Measurements from ENCODE around the gene GABRR3.
A peak's percentile ranks its signal among the peaks of the same experiment; 100 is the strongest.

Gene GABRR3

DNA sequence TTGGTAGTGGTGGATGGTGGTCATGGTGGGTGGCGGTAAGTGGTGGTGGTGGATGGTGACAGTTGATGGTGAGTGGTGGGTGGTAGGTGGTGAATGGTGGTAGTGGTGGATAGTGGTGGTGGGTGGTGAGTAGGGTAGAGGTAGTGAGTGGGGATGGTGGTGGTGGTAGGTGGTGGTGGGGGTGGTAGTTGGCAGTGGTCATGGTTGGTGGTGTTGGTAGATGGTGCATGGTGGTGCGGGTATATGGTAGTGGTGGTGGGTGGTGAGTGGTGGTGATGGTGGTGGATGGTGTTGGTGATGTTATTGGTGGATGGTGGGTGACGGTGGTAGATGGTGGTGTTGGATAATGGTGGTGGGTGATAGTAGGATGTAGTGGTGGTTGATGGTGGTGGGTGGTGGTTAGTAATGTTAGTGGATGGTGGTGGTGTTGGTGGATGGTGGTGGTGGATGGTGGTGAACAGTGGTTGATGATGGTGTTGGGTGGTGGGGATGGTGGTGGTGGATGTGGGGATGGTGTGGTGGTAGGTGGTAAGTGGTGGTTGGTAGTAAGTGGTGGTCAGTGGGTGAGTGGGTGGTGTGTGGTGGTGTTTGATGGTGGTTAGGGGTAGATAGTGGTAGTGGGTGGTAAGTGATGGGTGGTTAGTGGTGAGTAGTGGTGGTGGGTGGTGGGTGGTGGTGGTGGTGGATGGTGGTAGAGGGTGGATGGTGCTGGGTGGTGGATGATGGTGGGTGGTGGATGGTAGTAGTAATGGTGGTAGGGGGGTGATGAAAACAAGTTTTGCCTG, 46.1 kb downstream of the GABRR3 start:
- DNase-seq = no peak

- DNase-seq = no peak
Observed at GRCh38 chr3:97987306-97987705, 47.8 kb downstream of the GABRR3 start.

DNA sequence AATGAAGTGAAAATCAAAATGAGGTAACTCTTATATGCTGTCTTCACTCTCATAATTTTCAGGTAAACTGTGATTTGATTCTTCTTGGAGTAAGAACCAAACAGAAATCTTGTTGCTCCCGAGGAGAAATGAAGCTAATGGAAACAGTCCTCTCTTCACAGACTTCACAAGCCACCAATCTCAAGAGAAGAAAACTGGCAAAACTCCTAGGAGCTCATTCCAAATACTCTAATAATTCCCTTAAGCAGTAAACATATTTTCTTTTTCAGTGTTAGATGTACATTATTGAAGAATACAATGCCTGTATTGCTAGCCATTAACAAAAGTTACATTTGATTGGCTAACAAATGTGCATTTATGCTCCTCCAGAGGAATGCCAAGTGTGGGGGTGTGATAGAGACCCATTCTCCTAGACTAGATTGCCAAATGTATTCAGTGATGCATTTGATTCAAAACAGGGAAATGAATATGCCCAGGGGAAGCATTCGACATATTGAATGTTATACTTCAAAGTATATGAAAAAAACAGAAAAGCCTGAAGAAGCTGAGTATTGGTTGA, 51.1 kb downstream of the GABRR3 start:
- DNase-seq = no peak

DNA sequence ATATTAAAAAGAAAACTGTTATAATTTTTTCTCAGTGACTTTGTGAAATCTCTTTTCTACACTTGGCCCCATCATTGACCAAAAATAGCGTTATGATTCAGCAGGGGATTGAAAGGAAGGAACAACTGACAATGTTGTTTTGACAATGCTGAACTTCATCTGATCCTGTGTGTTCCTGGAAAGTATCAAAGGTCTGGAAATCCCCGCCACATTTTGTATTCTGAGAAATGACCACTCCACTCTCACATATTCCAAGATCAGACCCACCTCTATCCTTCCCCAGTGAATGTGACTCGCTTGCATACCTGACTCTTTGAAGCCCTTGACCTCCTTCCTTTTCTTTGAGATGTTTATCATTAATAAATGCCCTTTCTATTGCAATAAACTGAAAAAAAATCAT, 53.2 kb downstream of the GABRR3 start:
- DNase-seq = no peak

DNA sequence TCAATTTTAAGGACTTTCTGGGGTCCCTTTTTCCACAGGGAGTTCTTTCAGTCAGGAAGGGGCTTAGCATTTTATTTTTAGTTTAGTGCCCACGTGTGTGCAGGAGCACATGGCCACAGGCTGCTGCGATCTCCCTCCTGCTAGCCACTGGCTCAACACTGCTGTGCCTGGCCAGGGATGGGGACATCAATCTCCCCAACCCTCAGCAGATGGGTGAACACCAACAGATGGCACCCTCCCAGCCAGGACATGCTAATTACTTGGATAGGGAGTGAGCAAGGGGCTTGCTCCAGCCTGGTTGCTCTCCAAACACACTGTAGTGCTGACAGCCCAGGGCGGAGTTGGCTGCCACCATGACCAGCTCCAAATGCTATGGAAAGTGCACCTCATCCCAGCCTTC, 55.5 kb downstream of the GABRR3 start:
- no peak for DNase-seq

GRCh38 chr3:97975466-97975865, 59.6 kb downstream of the GABRR3 start:
- no peak for DNase-seq

DNA sequence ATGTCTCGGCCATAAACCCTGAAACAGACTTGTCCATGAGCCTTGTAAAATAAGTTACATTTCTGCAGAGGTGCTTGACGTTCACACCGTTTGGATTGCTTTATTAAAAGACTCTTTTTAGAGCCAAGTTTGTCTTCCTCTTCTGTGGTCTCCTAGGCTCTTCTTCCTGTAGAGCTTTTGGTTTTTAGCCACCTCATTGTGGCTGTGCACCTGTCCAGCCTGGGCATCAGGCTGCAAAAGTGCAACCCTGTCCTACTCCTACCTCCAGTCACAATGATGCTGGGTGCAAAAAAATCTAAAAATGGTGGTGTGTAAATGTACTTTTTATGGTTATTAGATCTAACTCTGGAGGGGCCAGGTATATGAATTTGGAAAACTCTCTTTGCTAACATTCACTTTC, 60.1 kb downstream of the GABRR3 start:
- no peak for DNase-seq

DNA sequence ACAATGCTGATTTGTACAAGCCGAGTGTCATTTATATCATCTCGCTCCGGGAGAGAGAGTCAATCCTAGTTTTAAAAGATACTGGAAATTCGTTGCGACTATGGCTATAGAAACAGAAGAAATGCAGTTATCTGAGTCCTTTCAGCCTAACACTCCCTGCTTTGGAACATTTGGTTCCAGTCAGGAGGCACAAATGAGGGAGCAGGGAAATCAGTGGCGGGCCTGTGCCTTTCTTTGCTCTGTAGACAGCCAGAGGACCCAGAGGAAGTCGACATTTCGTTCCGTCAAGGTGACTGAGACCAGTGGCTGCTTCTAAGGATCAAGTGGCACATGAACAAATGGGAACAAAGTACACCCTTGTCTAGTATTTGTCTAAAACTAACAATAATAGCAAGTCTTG, 62.1 kb downstream of the GABRR3 start:
- DNase-seq = no peak

DNA sequence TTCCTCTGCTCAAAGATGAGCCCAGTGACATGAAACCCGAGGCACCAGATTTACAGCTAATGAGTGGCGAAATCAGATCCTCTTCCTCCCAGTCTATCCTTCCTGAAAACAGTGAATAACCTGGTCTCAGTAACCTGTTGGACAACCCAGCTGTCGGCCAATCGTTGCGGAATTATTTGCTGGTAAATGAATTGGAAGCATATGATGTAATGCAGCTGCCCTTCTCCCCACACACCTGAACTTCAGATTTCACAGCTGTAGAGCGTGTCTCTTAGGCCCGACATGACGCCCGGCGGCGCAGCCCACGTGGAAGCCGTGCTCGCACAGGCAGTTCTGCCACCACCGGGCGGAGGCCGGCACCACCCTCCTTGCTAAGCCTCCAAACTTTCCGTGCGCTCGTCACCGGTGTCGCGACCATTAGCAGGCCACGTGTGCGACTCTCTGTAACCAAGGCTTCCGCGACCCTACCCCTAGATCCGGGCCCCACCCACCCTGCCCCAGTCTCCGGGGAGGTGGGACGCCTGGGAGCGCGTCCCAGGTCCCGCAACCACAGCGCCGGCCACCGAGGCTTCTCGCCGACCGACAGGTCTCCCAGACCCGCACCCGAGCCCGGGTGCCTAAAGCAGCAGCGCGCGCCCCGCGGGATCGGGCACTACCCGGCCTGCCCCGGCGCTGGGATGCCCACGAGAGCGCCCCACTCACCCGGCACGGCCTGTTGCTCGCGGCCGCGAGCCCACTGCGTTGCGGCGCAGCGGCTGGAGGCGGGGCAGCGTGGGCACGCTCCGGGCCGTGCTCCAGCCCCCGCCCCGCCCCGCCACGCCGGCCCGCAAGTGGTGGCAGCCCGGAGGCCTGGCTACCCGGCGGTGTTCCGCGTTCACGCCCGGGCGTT, 63.2 kb downstream of the GABRR3 start, which contains the start of gene RIOX2:
Gene RIOX2 (minus strand): TSS at position 753 of the 889 bp plus-strand sequence. CDS start 4,838 bp downstream, outside the sequence.
- peak; percentile 80 for DNase-seq

DNA sequence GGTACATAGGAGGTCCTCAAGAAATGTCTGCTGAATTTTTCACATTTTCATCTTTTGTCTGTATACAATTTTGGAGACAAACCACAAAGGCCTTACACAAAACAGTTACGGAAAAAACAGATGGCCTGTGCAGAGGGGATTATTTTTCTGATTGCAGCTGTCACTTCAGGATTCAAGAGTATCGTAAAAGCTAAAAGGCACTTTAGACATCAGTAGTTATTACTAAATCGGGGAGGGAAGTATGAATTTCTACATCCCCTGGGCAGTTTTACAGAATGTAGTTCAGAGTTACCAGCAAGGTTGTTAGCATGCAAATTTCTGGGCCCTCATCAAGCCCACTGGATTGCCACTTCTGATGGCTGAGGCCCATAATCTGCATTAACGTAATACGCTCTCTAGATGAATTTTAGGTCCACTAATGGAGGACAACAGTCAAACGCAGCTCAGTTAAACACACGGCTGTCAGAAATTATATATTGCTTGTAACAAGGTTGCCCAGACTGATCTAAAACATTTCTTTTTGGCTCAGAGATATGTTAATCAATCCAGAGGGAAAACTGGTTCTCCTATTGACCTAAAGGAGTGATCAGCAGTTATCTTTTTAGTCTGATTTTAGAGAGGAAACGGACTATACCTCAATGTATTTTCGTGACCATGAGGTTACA, 64.0 kb downstream of the GABRR3 start:
- DNase-seq = no peak

DNA sequence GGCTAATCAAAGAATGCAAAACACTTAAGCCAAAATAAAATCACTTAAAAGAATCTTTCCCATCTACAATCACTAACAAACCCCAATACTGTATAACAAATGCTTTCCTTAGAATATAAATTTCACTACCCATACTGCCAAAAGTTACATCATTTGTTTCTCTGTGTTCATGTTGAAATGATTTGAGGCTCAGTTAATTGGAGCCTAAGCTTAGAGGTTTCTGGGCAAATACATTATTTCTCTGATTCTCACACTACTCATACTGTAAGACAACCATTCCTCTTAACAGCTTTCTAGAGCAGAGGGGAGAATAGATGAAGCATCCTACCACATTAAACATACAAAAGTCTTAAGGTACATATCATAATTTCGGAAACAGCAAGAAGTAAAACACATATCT, 65.0 kb downstream of the GABRR3 start:
- DNase-seq = no peak

DNA sequence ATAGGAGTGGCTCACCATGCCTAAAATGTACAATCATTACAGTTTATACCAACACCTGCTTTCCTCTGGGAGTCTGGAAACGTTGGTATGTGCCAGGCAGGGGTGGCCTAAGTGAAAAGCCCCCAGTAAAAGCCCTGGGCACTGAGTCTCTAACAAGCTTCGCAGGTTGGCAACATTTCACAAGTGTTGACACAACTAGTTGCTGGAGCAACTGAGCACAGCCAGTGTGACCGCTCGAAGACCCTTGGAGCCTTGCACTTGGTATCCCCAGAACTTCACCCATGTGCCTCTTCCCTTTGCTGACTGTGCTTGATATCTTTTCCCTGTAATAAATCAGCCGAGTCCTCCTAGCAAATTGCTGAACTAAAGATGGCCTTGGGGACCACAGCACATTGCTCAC, 65.6 kb downstream of the GABRR3 start:
- no peak for DNase-seq

- DNase-seq = no peak
Observed at GRCh38 chr3:97968376-97968775, 66.7 kb downstream of the GABRR3 start.

DNA sequence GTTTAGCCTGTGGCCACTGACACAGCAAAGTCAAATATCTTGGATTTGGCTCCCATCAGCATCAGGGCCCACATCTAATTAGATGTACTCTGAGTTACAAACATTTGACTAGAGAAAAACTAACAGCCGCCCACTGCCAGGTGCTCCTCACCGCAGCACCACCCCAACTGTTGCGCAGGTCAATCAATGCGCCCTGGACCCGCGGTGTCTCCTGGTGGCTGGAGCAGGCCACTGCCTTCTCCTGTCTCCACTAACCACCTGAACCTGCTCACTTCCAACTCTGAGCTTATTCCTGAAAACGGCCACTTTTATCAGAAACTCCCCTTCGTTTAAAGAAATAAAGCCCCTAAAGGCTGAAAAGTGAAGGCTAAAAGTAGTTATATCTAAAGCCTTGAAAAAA, 67.1 kb downstream of the GABRR3 start:
- no peak for DNase-seq

DNA sequence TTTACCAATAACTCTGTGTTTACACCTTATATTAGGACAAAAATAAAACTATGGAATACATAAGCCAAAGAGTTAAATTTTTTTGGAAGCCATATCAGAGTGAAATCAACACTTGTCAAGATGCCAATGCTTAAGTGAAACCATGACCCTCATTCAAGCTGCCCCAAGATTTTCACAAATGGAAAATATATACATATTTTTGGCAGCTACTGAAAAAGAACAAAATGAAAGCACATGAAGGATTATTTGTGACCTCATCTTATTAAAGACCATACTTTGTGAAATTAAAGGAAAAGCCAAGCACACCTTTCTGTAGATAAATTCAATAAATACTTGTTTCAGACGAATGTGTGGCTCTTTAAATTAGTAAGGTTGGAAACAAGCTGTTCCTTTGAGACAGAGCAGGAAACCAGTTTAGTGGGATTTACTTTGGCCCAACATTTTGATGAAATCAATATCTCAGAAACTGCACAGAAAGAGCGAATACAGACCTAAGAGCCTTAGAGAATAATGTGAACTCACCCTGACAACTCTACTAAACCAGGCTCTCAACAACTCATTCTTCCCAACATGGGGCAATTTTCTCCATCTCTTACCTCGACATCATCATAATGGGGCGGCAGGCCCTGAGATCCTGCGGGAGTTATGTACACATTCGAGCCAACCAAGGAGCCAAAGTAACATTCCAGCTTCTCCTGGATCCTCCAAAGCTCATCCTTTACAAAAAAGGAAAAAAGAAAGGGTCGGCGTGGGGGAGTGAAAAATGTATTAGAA, 73.9 kb downstream of the GABRR3 start:
- no peak for DNase-seq

- no peak for DNase-seq
Observed at GRCh38 chr3:97960551-97960950, 74.6 kb downstream of the GABRR3 start.

- DNase-seq = no peak
Observed at GRCh38 chr3:97959872-97960271, 75.2 kb downstream of the GABRR3 start.

DNA sequence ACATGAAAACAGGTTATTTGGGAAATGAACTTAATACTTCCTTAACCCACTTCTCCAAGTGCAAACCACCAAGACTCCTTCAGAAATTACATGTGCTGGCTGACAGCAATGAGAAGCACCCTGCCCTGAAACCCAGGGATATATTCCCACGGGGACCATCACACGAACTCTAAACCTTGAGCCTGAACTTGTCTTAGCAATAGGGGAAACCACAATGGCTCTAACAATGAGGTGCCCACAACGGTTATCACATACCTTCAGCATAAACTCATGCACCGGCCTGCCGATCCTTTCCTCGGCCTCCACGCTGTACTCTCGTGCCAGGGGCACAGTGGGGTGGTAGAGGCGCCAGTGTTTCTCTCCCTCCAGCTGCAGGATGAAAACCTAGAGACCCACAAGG, 76.3 kb downstream of the GABRR3 start:
- DNase-seq = no peak

GRCh38 chr3:97958396-97958795, 76.7 kb downstream of the GABRR3 start:
- DNase-seq = no peak

DNA sequence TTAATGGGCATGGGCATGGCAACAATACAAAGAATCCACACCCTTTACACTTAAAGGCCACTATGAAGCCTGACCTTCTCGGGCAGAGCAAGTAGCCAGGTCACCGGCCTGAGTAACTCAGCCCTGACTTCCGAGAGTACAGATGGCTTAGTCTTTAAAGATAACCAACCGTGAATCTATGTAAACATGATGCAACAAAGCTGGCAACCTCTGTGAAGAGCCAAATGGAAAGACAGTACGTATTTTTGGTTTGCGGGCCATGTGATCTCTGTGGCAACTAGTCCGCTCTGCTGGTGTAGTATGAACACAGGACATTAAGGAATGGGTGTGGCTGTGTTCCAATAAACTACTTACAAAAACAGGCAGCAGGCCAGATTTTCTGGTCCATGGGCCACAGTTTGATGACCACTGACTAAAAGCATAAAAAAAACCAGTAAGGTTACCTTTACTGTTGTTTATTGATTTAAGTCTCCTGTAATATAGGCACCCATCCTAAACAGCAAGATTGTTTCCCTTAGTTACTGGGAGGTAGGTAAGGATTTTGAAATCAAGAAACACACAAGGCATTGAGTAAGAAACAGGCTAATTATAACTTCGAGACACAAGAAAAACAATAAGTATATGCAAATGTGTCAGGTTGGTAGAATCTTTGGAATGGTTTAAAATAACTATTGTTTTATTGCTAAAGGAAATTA, 77.4 kb downstream of the GABRR3 start:
- DNase-seq = no peak

- no peak for DNase-seq
Observed at GRCh38 chr3:97956051-97956450, 79.1 kb downstream of the GABRR3 start.
